Endothelial cell of umbilical vein (primary cell): ENCODE results near the gene HECW1. TPM values are rescaled to one million over a fixed set of nuclear protein-coding genes. Genes with fewer than 3 reads are reported as not detected.

ENCODE experiments used
- BruUV-seq: library from RNA; stranded (reverse); fragments of 400-500 nt; replicated peaks from 2 replicates; lab custom pipeline; 2021; lab: Mats Ljungman, UMichigan
- CTCF ChIA-PET: fragments of 300-600, 350-600 bp; sonication (Branson Sonifier 250); formaldehyde crosslinking; loops from one replicate; lab custom pipeline; 2021; ENCODE audit warnings: antibody characterized with exemption, inconsistent platforms; lab: Charles Lee
- POLR2A ChIA-PET: fragments of 300-600, 350-600 bp; sonication (Branson Sonifier 250); formaldehyde crosslinking; loops from one replicate; lab custom pipeline; 2021; ENCODE audit warnings: antibody characterized with exemption, inconsistent platforms; lab: Charles Lee
- DNase-seq: peaks from one replicate; pipeline ENCODE4 v3.0.0-alpha.2; 2011; ENCODE audit warnings: low read depth, low spot score
- FAIRE-seq: peaks from 2 replicates; lab custom pipeline; 2011; peaks lifted over from hg19 to GRCh38; lab: Jason Lieb, UNC
- H2AFZ ChIP-seq: 2 replicates; pipeline ENCODE4 v1.6.0; 2012; ENCODE audit warnings: low read depth, low read length, control low read depth, inconsistent platforms
- H3K27ac ChIP-seq: 2 replicates; pipeline ENCODE4 v1.5.1; 2011; ENCODE audit warnings: low read depth, mild to moderate bottlenecking, control low read depth, low read length, moderate library complexity; ENCODE audit not compliant: insufficient read depth
- H3K27me3 ChIP-seq, 2 experiments: 2 replicates each; pipeline versions ENCODE4 v1.6.0 to v1.6.1; 2011; ENCODE audit warnings: low read length in 2 of 2, mixed read lengths in 1 of 2; ENCODE audit not compliant: control insufficient read depth in 2 of 2, insufficient read depth in 2 of 2
- H3K36me3 ChIP-seq, 2 experiments: 2 replicates in 1 of 2; 3 replicates in 1 of 2; pipeline ENCODE4 v1.5.1; 2011; ENCODE audit warnings: low read length in 2 of 2, mild to moderate bottlenecking in 1 of 2, moderate library complexity in 1 of 2; ENCODE audit not compliant: control insufficient read depth in 2 of 2, insufficient read depth in 2 of 2; ENCODE audit errors: extremely low read depth in 1 of 2
- H3K4me1 ChIP-seq: 3 replicates; pipeline ENCODE4 v1.5.1; 2011; ENCODE audit warnings: mild to moderate bottlenecking, low read length; ENCODE audit not compliant: control insufficient read depth, insufficient read depth; ENCODE audit errors: extremely low read depth
- H3K4me2 ChIP-seq: 2 replicates; pipeline ENCODE4 v1.6.1; 2011; ENCODE audit warnings: low read length, control low read depth, mixed read lengths; ENCODE audit not compliant: insufficient read depth
- H3K4me3 ChIP-seq, 3 experiments: fragments of 200-600 bp in 1 of 3; sonication (generic), shearing (Covaris generic) in 1 of 3; replicated peaks in 1 of 3; 2 replicates each; pipeline ENCODE4 v1.5.1; 2011 to 2016; ENCODE audit warnings: control low read depth in 3 of 3, low read length in 3 of 3, mild to moderate bottlenecking in 2 of 3, inconsistent platforms in 1 of 3, low read depth in 1 of 3, moderate library complexity in 1 of 3; ENCODE audit not compliant: insufficient read depth in 1 of 3
- H3K79me2 ChIP-seq: 2 replicates; pipeline ENCODE4 v1.6.0; 2012; ENCODE audit warnings: low read length, inconsistent platforms; ENCODE audit not compliant: control insufficient read depth, insufficient read depth
- H3K9ac ChIP-seq: replicated peaks from 2 replicates; pipeline ENCODE3; 2011; ENCODE audit warnings: low read length, control low read depth; ENCODE audit not compliant: insufficient read depth; ENCODE audit errors: extremely low read depth
- H3K9me1 ChIP-seq: replicated peaks from 3 replicates; pipeline ENCODE4 v1.6.0; 2011; ENCODE audit warnings: mild to moderate bottlenecking, low read length; ENCODE audit not compliant: control insufficient read depth, insufficient read depth; ENCODE audit errors: extremely low read depth
- H3K9me3 ChIP-seq: replicated peaks from 2 replicates; pipeline ENCODE4 v1.5.1; 2012; ENCODE audit warnings: low read length, inconsistent platforms; ENCODE audit not compliant: control insufficient read depth, insufficient read depth
- H4K20me1 ChIP-seq: replicated peaks from 2 replicates; pipeline ENCODE3; 2011; ENCODE audit warnings: mild to moderate bottlenecking, low read length; ENCODE audit not compliant: control insufficient read depth, insufficient read depth; ENCODE audit errors: extremely low read depth
- CTCF ChIP-seq, 2 donors: IDR thresholded peaks; 1 replicate in 1 of 2; 2 replicates in 1 of 2; pipeline ENCODE4 v1.5.1; 2011; ENCODE audit warnings: low read length in 2 of 2, mild to moderate bottlenecking in 2 of 2, moderate library complexity in 2 of 2, control low read depth in 1 of 2, inconsistent platforms in 1 of 2, low read depth in 1 of 2; ENCODE audit not compliant: insufficient read depth in 1 of 2; ENCODE audit errors: extremely low read depth in 1 of 2
- EZH2 ChIP-seq: IDR thresholded peaks from 2 replicates; pipeline ENCODE4 v1.6.1; 2012; ENCODE audit warnings: borderline replicate concordance, low read depth, mild to moderate bottlenecking, moderate library complexity, low read length, inconsistent platforms; ENCODE audit not compliant: severe bottlenecking
- FOS ChIP-seq: IDR thresholded peaks from 2 replicates; pipeline ENCODE4 v1.6.1; 2011; ENCODE audit warnings: mild to moderate bottlenecking, low read length, moderate library complexity, borderline replicate concordance; ENCODE audit not compliant: insufficient read depth
- GATA2 ChIP-seq: IDR thresholded peaks from 2 replicates; pipeline ENCODE4 v1.7.0; 2011; ENCODE audit warnings: low read depth, mild to moderate bottlenecking, moderate library complexity, mixed read lengths, low read length; ENCODE audit not compliant: insufficient read length, insufficient read depth
- JUN ChIP-seq: IDR thresholded peaks from 2 replicates; pipeline ENCODE4 v1.6.1; 2011; ENCODE audit warnings: borderline replicate concordance, low read depth; ENCODE audit not compliant: insufficient read length, insufficient read depth
- MYC ChIP-seq: IDR thresholded peaks from one replicate; pipeline ENCODE4 v1.6.1; 2011; ENCODE audit warnings: mild to moderate bottlenecking, low read depth, low read length
- POLR2A ChIP-seq: IDR thresholded peaks from 2 replicates; pipeline ENCODE4 v1.6.1; 2012; ENCODE audit warnings: low read depth, mild to moderate bottlenecking, control low read depth, low read length
- POLR2AphosphoS5 ChIP-seq: IDR thresholded peaks from 2 replicates; pipeline ENCODE4 v1.6.1; 2012; ENCODE audit warnings: low read depth, mild to moderate bottlenecking, control low read depth, low read length, moderate library complexity; ENCODE audit not compliant: insufficient read depth
- dilution Hi-C: fragments of 300-500 bp; cut with MboI; formaldehyde crosslinking; loops from one replicate; pipeline ENCODE4 v1.15.0; 2019; ENCODE audit warnings: low sequenced_read_pairs; ENCODE audit not compliant: extremely low pct_ligation_motif_present
- intact Hi-C: fragments of 100-400 bp; cut with micrococcal nuclease; formaldehyde crosslinking; loops from one replicate; pipeline ENCODE4 v1.10.0; 2022
- polyA plus RNA-seq, 4 experiments: library from polyadenylated mRNA; depleted of rRNA in 3 of 4; stranded (reverse) in 3 of 4; unstranded in 1 of 4; fragments of >200 nt; gene quantifications; 2 replicates each; pipeline versions ENCODE4 v1.2.1 to v1.2.3, GENCODE V29; 2011 to 2012; ENCODE audit warnings: missing spikeins in 1 of 4
- total RNA-seq: library from RNA; stranded (reverse); gene quantifications from 2 replicates; pipeline ENCODE4 v1.2.3, GENCODE V29; 2021
- TF ChIP-seq, protein P1 (sequence below): IDR thresholded peaks from 2 replicates; pipeline ENCODE4 v1.6.1; 2011; ENCODE audit not compliant: insufficient read depth, insufficient read length

The HECW1 gene
- total and polyA plus RNA-seq, 2 donors (not counting 3 experiments of a cell fraction or from before 2014, with no cell fraction given) = not detected

DNA sequence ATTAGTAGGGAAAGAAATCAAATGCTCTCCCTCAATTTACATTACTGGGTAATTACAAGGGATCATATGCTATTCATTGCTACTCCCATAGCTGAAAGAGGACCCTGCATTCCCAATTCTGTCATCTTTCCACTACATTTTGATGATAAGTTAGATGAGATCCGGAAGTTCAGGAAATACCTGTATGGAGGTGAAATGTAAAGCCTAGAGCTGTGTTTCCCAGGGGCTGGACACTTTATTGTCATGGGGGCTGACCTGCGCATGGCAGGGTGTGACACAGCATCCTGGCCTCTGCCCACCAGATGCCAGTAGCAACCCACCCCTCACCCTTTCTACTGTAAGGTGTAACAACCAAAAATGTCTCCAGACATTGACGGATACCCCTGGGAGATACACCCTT, 56.6 kb downstream of the HECW1 start:
- no peak for FAIRE-seq

More for the DNA sequence above, 56.6 kb downstream of the HECW1 start:
- Histone ChIP-seq H3K27me3 (peaks cover 0 to 10% of the 10 kb centered on the region in 2 experiments), H3K36me3 (no peaks in the 10 kb centered on the region), H3K9me3 (no peaks in the 10 kb centered on the region), H4K20me1 (no peaks in the 10 kb centered on the region), H3K4me1 (no peaks in the 10 kb centered on the region), H3K4me3 (no peak overlapping the region), H3K27ac (no peak overlapping the region), H2AFZ (no peak overlapping the region), H3K79me2 (no peaks in the 10 kb centered on the region), H3K9ac (no peak overlapping the region), H3K4me2 (no peak overlapping the region), H3K9me1 (no peaks in the 10 kb centered on the region)
- intact Hi-C loops (no loop called here), dilution Hi-C loops (no loop called here)
- TF ChIP-seq, protein P1, sequence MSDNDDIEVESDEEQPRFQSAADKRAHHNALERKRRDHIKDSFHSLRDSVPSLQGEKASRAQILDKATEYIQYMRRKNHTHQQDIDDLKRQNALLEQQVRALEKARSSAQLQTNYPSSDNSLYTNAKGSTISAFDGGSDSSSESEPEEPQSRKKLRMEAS = no peak
- no peak for TF ChIP-seq JUN
- TF ChIP-seq GATA2 = no peak
- TF ChIP-seq POLR2AphosphoS5 = no peak
- TF ChIP-seq FOS = no peak
- TF ChIP-seq CTCF (IDR thresholded peaks at IDR 0.05; ENCODE audit: extremely low read depth in 1 of 2, insufficient read depth in 1 of 2, low read depth in 1 of 2, low read length in 2 of 2) = no peak
- TF ChIP-seq MYC = no peak
- no peak for TF ChIP-seq POLR2A
- TF ChIP-seq EZH2 = no peak
- ChIA-PET POLR2A (no interaction called here), CTCF (no interaction called here)
- DNase-seq = no peak
- BruUV-seq = no TSS peak
